NB4 (cell line): ENCODE results near the gene CRISPLD2.

Experiments used
- POLR2A ChIP-seq: IDR thresholded peaks from 2 replicates; pipeline ENCODE4 v1.6.1; 2011; ENCODE audit warnings: mild to moderate bottlenecking; ENCODE audit not compliant: insufficient read length; ENCODE audit errors: extremely low read depth
- TF ChIP-seq, protein P1 (sequence below): IDR thresholded peaks from one replicate; pipeline ENCODE4 v1.5.1; 2012; ENCODE audit warnings: low read depth, low read length
- TF ChIP-seq, protein P2 (sequence below): IDR thresholded peaks from 2 replicates; pipeline ENCODE4 v1.6.1; 2011; ENCODE audit warnings: low read depth, low read length

DNA sequence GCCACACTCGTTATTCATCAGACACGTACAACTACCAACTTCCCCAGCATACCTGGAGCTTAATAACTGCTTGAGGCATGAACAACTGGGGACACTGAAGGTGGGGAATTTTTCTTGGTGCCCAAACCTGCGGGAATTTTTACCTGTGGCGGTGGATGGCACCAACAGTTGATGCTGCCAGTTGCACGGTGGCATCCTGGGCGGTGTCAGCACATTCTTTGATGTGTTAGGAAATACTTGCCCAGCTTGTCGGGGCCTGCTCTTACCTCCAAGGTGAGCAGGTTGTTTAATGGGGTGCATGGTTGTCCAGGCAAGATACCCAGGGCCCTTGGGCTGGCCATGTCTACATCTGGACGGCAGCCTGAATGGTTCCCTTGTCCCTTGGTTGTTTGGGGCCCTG, 79.6 kb downstream of the CRISPLD2 start:
- TF ChIP-seq, protein P1, sequence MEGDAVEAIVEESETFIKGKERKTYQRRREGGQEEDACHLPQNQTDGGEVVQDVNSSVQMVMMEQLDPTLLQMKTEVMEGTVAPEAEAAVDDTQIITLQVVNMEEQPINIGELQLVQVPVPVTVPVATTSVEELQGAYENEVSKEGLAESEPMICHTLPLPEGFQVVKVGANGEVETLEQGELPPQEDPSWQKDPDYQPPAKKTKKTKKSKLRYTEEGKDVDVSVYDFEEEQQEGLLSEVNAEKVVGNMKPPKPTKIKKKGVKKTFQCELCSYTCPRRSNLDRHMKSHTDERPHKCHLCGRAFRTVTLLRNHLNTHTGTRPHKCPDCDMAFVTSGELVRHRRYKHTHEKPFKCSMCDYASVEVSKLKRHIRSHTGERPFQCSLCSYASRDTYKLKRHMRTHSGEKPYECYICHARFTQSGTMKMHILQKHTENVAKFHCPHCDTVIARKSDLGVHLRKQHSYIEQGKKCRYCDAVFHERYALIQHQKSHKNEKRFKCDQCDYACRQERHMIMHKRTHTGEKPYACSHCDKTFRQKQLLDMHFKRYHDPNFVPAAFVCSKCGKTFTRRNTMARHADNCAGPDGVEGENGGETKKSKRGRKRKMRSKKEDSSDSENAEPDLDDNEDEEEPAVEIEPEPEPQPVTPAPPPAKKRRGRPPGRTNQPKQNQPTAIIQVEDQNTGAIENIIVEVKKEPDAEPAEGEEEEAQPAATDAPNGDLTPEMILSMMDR, result no peak
- TF ChIP-seq, protein P2, sequence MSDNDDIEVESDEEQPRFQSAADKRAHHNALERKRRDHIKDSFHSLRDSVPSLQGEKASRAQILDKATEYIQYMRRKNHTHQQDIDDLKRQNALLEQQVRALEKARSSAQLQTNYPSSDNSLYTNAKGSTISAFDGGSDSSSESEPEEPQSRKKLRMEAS, result no peak
- TF ChIP-seq POLR2A, result no peak
